Ishikawa (cell line): Measurements from ENCODE around the gene RAPGEF2.

ENCODE experiments used
- EGR1 ChIP-seq: IDR thresholded peaks from 2 replicates; pipeline ENCODE4 v1.6.1; 2012
- EP300 ChIP-seq: IDR thresholded peaks from 2 replicates; pipeline ENCODE4 v1.6.1; 2012; ENCODE audit warnings: borderline replicate concordance
- FOXM1 ChIP-seq: IDR thresholded peaks from 2 replicates; pipeline ENCODE4 v1.6.1; 2012; ENCODE audit warnings: low read depth, borderline replicate concordance
- RAD21 ChIP-seq: IDR thresholded peaks from 2 replicates; pipeline ENCODE4 v1.6.1; 2012; ENCODE audit warnings: low read depth
- REST ChIP-seq: IDR thresholded peaks from 2 replicates; pipeline ENCODE4 v1.6.1; 2012; ENCODE audit warnings: low read depth, mild to moderate bottlenecking
- TCF12 ChIP-seq: IDR thresholded peaks from 2 replicates; pipeline ENCODE4 v1.6.1; 2012; ENCODE audit warnings: low read depth
- YY1 ChIP-seq: IDR thresholded peaks from 2 replicates; pipeline ENCODE4 v1.6.1; 2012; ENCODE audit warnings: low read depth

GRCh38 chr4:159370286-159370685, 267.4 kb downstream of the RAPGEF2 start:
- no peak for TF ChIP-seq EGR1
- TF ChIP-seq EP300, result no peak
- TF ChIP-seq RAD21, result no peak
- no peak for TF ChIP-seq REST
- no peak for TF ChIP-seq FOXM1
- TF ChIP-seq TCF12, result no peak
- TF ChIP-seq YY1, result no peak
